GM12873 (cell line): ENCODE data around the gene USP44.

ENCODE experiments used
- CTCF ChIP-seq: IDR thresholded peaks from 2 replicates; pipeline ENCODE4 v1.5.1; 2012; ENCODE audit warnings: low read depth, mild to moderate bottlenecking, moderate library complexity, low read length, control low read depth; ENCODE audit not compliant: insufficient read depth; ENCODE audit errors: missing control alignments

USP44 gene

GRCh38 chr12:95554532-95555071, 3.3 kb upstream of the USP44 start:
- TF ChIP-seq CTCF: no peak

- TF ChIP-seq CTCF: no peak
Measured at GRCh38 chr12:95553197-95553943, 2.1 kb upstream of the USP44 start.

- TF ChIP-seq CTCF: no peak
Measured at GRCh38 chr12:95551913-95552516, 739 bp upstream of the USP44 start.

- TF ChIP-seq CTCF: no peak
Measured at GRCh38 chr12:95549392-95550084, 1.7 kb downstream of the USP44 start.

- TF ChIP-seq CTCF: no peak
Measured at GRCh38 chr12:95548539-95549391, 2.5 kb downstream of the USP44 start.

GRCh38 chr12:95548056-95548538, 3.2 kb downstream of the USP44 start:
- TF ChIP-seq CTCF: no peak
